ENCODE measurements around the gene S1PR4. TPM values are rescaled to one million over a fixed set of nuclear protein-coding genes. Genes with fewer than 3 reads are reported as not detected.

The S1PR4 gene
- total RNA-seq, 1 experiment from 2014 or later, result 0.26 TPM

DNA sequence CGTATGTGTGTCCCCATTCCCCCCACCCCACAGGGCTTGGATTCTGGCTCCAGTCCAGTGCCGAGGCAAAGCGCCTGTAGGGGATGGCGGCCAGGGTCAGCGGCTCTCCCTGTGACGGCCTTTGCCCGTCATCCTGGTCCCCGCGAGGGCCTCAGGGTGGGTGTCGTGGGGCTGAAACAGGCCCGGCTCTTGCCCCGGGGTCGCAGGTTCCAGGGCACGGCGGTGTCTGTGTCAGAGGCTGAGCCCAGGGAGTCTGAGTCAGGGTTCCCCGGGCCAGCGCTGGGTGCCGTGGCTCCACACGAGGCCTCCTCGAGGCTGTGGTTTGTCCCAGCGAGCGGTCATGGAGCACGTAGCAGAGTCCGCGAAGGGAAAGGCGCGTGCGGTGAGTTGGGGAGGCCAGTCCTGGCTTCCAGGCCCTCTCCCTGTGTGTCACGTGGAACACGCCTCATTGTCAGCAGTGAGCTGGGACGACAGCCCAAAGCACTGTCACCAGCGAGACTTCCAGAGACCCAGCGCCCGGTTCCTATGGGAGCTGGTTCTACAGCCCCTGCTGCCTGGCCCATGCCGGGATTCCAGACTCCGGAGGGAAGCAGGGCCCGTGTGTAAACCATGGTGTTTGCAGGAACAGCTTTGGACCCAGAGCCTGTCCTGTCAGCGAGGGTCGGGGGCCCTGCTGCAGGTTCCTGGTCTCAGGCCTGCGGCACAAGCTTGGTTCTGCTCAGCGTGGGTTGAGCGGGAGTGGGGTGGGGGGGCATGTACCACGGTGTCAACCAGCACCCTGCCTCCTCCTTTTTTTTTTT, 20.5 kb downstream of the S1PR4 start:
- peak; percentile 25; the same call in 1 of the 2 replicates for ATAC-seq
- TF ChIP-seq, protein P1, sequence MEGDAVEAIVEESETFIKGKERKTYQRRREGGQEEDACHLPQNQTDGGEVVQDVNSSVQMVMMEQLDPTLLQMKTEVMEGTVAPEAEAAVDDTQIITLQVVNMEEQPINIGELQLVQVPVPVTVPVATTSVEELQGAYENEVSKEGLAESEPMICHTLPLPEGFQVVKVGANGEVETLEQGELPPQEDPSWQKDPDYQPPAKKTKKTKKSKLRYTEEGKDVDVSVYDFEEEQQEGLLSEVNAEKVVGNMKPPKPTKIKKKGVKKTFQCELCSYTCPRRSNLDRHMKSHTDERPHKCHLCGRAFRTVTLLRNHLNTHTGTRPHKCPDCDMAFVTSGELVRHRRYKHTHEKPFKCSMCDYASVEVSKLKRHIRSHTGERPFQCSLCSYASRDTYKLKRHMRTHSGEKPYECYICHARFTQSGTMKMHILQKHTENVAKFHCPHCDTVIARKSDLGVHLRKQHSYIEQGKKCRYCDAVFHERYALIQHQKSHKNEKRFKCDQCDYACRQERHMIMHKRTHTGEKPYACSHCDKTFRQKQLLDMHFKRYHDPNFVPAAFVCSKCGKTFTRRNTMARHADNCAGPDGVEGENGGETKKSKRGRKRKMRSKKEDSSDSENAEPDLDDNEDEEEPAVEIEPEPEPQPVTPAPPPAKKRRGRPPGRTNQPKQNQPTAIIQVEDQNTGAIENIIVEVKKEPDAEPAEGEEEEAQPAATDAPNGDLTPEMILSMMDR (IDR thresholded peaks at IDR 0.05), result no peak
- intact Hi-C loops (cut with micrococcal nuclease; ENCODE audit: unreplicated experiment) (no loop called here), in situ Hi-C loops (cut with HindIII; ENCODE audit: low pct_unique_long_range_greater_than_20kb, low sequenced_read_pairs) (no loop called here)
- no TSS peak for BruUV-seq (replicated peaks)
- no peaks in the 10 kb centered on the region for H3K4me1 ChIP-seq (ENCODE audit: control insufficient read depth, insufficient read depth, low read length)
- H3K36me3 ChIP-seq (ENCODE audit: control insufficient read depth, insufficient read depth, low read length), result no peaks in the 10 kb centered on the region
- H3K4me3 ChIP-seq (ENCODE audit: low read depth in 2 of 2, low read length in 2 of 2), result no peak overlapping the region
- no peak overlapping the region for H3K27ac ChIP-seq (ENCODE audit: low read length)
- H3K27me3 ChIP-seq (ENCODE audit: control insufficient read depth, insufficient read depth, low read length), result no peaks in the 10 kb centered on the region
- ChIA-PET CTCF (interaction anchor here (0.5 to 0.7 kb wide), 3 partner anchors 31 to 1708 kb away, joined by 4 to 7 read pairs (median 5); no protein-coding TSS in a partner anchor), POLR2A (no interaction called here)
- no peak for DNase-seq (ENCODE audit: low read depth, low spot score)
- H3K9me3 ChIP-seq (ENCODE audit: control insufficient read depth, insufficient read depth, low read depth, low read length), result no peaks in the 10 kb centered on the region

DNA sequence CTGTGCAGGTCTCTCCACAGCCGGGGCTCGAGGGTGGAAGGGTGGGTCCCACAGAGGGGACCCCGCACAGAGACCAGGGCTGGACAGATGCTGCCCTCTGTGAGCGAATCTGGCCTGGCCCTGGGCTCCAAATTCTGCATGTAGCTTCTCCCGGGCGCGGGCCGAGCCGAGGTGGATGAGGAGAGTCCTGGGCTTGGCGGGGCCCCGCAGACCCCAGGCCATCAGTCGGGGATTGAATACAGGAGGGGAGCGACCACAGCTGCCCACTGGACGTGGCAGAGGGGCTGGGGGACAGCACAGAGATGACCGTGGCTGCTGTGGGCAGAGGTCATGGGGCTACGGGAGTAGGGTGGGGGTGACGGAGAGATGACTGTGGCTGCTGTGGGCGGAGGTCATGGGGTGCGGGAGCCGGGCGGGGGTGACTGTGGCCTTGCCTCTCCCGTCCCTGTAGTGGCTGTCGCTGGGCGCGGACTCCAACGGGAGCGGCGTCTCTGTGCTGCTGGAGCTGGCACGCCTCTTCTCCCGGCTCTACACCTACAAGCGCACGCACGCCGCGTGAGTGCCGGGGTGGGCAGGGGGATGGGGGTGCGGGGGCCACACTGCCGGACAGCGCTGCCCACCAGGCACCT, 22.6 kb downstream of the S1PR4 start:
- in situ Hi-C loops (cut with HindIII; ENCODE audit: low pct_unique_long_range_greater_than_20kb, low sequenced_read_pairs) (no loop called here), intact Hi-C loops (cut with micrococcal nuclease; ENCODE audit: unreplicated experiment) (no loop called here)
- no peak overlapping the region for H3K4me3 ChIP-seq (ENCODE audit: low read depth in 2 of 2, low read length in 2 of 2)
- no peaks in the 10 kb centered on the region for H3K4me1 ChIP-seq (ENCODE audit: control insufficient read depth, insufficient read depth, low read length)
- H3K27me3 ChIP-seq (ENCODE audit: control insufficient read depth, insufficient read depth, low read length), result no peaks in the 10 kb centered on the region
- DNase-seq (ENCODE audit: low read depth, low spot score), result no peak
- no peak for ATAC-seq
- H3K9me3 ChIP-seq (ENCODE audit: control insufficient read depth, insufficient read depth, low read depth, low read length), result no peaks in the 10 kb centered on the region
- BruUV-seq (replicated peaks), result no TSS peak
- no peak overlapping the region for H3K27ac ChIP-seq (ENCODE audit: low read length)
- no peak for TF ChIP-seq POLR2AphosphoS5 (IDR thresholded peaks at IDR 0.05; ENCODE audit: low read depth, low read length)
- TF ChIP-seq, protein P1 (IDR thresholded peaks at IDR 0.05), result no peak
- no peak for TF ChIP-seq TCF7L2 (IDR thresholded peaks at IDR 0.05; ENCODE audit: low read depth, low read length)
- TF ChIP-seq SIN3A (IDR thresholded peaks at IDR 0.05; ENCODE audit: borderline replicate concordance, insufficient read depth, low read depth, low read length), result no peak
- POLR2A ChIA-PET, result no interaction called here
- no peaks in the 10 kb centered on the region for H3K36me3 ChIP-seq (ENCODE audit: control insufficient read depth, insufficient read depth, low read length)
- CTCF ChIA-PET, result no interaction called here

DNA sequence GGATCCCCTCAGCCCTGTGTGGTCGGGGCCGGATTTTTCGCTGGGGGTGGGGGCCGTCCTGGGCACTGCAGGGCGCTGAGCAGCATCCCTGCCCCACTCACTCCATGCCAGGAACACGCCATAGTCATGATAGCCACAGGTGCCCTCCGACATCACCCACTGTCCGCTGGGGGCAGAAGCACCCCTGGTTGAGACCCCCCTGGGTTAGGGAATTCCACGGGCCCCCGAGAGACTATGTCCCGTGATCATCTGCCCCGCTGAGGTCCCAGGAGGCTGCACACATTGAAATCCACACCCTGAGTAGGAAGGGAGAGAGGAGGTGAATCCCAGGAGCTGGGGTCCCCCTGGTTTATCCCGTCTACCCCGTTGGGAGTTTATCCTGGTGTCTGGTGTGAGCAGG, 23.3 kb downstream of the S1PR4 start:
- Histone ChIP-seq H3K27me3 (ENCODE audit: control insufficient read depth, insufficient read depth, low read length) (no peaks in the 10 kb centered on the region), H3K4me1 (ENCODE audit: control insufficient read depth, insufficient read depth, low read length) (no peaks in the 10 kb centered on the region), H3K4me3 (ENCODE audit: low read depth in 2 of 2, low read length in 2 of 2) (no peak overlapping the region), H3K27ac (ENCODE audit: low read length) (no peak overlapping the region), H3K9me3 (ENCODE audit: control insufficient read depth, insufficient read depth, low read depth, low read length) (no peaks in the 10 kb centered on the region), H3K36me3 (ENCODE audit: control insufficient read depth, insufficient read depth, low read length) (no peaks in the 10 kb centered on the region)
- ChIA-PET CTCF (interaction anchor here (0.7 kb wide), 1 partner anchor 979 kb away, joined by 3 read pairs; no protein-coding TSS in a partner anchor), POLR2A (no interaction called here)
- no peak for TF ChIP-seq SIN3A (IDR thresholded peaks at IDR 0.05; ENCODE audit: borderline replicate concordance, insufficient read depth, low read depth, low read length)
- TF ChIP-seq, protein P1 (IDR thresholded peaks at IDR 0.05), result no peak
- no peak for TF ChIP-seq TCF7L2 (IDR thresholded peaks at IDR 0.05; ENCODE audit: low read depth, low read length)
- TF ChIP-seq REST (IDR thresholded peaks at IDR 0.05; ENCODE audit: insufficient read depth in 1 of 2, low read depth in 2 of 2, low read length in 1 of 2), result no peak
- no peak for TF ChIP-seq POLR2AphosphoS5 (IDR thresholded peaks at IDR 0.05; ENCODE audit: low read depth, low read length)
- no peak for ATAC-seq
- no TSS peak for BruUV-seq (replicated peaks)
- intact Hi-C loops (cut with micrococcal nuclease; ENCODE audit: unreplicated experiment), result no loop called here
- in situ Hi-C loops (cut with HindIII; ENCODE audit: low pct_unique_long_range_greater_than_20kb, low sequenced_read_pairs), result no loop called here
- no peak for DNase-seq (ENCODE audit: low read depth, low spot score)
